Cardiac fibroblast (primary cell): Measurements from ENCODE around the gene BSND.
"Not testable (repeated sequence)": the region's sequence is repeated elsewhere in the genome, so short reads cannot be mapped to it uniquely, and the experiment has no call there.

Source experiments
- DNase-seq, 2 donors: peaks; one replicate each; pipeline versions ENCODE4 v3.0.0 to v3.0.0-alpha.2; 2010; ENCODE audit warnings: low read depth in 2 of 2
- H3K4me3 ChIP-seq, 2 donors: replicated peaks in 1 of 2; 1 replicate in 1 of 2; 2 replicates in 1 of 2; pipeline ENCODE4 v1.5.1; 2011; ENCODE audit warnings: low read depth in 2 of 2, low read length in 2 of 2, mild to moderate bottlenecking in 2 of 2, moderate library complexity in 1 of 2
- CTCF ChIP-seq: IDR thresholded peaks from one replicate; pipeline ENCODE4 v1.5.1; 2011; ENCODE audit warnings: low read depth, mild to moderate bottlenecking, low read length, inconsistent platforms

The BSND gene

GRCh38 chr1:54953846-54954245 is 44.9 kb upstream of the BSND start:
- no peak for TF ChIP-seq CTCF
- no peak for DNase-seq
- no peak overlapping the region for H3K4me3 ChIP-seq

- H3K4me3 ChIP-seq: no peak overlapping the region
- TF ChIP-seq CTCF: no peak
- DNase-seq: peak; percentile 82 to 89
Measured at GRCh38 chr1:54955359-54955758, 43.4 kb upstream of the BSND start.

GRCh38 chr1:54956726-54957125 is 42.0 kb upstream of the BSND start:
- no peak for TF ChIP-seq CTCF
- no peak overlapping the region for H3K4me3 ChIP-seq
- DNase-seq: no peak

- peak in 1 of 2 donors; percentile 62 for DNase-seq
- H3K4me3 ChIP-seq: no peak overlapping the region
- TF ChIP-seq CTCF: no peak
Measured at GRCh38 chr1:54959241-54959640, 39.5 kb upstream of the BSND start.

GRCh38 chr1:54962612-54963395 is 35.9 kb upstream of the BSND start:
- no peak for DNase-seq
- H3K4me3 ChIP-seq: no peak overlapping the region
- no peak for TF ChIP-seq CTCF

GRCh38 chr1:54963829-54964228 is 34.9 kb upstream of the BSND start:
- not testable (repeated sequence) for DNase-seq, H3K4me3 ChIP-seq

GRCh38 chr1:54965624-54966340 is 33.0 kb upstream of the BSND start:
- peak; percentile 81 to 89 for DNase-seq
- no peak overlapping the region for H3K4me3 ChIP-seq
- TF ChIP-seq CTCF: no peak
